Epidermal melanocyte (primary cell): ENCODE data around the gene KRTAP9-4.
"Not testable (repeated sequence)": the region's sequence is repeated elsewhere in the genome, so short reads cannot be mapped to it uniquely, and the experiment has no call there.

ENCODE experiments used
- DNase-seq: peaks from one replicate; pipeline ENCODE4 v3.0.0; 2011; ENCODE audit warnings: low spot score; ENCODE audit not compliant: insufficient read length

Gene KRTAP9-4

DNA sequence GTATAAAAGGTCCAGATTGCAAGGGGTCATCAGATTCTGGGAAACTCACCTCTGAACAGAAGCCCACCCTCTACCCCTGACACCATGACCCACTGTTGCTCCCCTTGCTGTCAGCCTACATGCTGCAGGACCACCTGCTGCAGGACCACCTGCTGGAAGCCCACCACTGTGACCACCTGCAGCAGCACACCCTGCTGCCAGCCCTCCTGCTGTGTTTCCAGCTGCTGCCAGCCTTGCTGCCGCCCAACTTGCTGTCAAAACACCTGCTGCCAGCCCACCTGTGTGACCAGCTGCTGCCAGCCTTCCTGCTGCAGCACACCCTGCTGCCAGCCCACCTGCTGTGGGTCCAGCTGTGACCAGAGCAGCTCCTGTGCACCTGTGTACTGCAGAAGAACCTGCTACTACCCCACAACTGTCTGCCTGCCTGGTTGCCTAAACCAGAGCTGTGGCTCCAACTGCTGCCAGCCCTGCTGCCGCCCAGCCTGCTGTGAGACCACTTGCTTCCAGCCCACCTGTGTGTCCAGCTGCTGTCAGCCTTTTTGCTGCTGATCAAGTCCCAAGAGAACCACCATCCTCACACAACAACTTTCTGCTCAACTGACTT is at the start of gene KRTAP9-4:
Gene KRTAP9-4 (plus strand): TSS at position 51 of the 604 bp plus-strand sequence. CDS start 34 bp downstream, at position 85.
- DNase-seq = not testable (repeated sequence)

GRCh38 chr17:41211845-41212466 is 37.5 kb upstream of the KRTAP9-4 start:
- DNase-seq = no peak

DNA sequence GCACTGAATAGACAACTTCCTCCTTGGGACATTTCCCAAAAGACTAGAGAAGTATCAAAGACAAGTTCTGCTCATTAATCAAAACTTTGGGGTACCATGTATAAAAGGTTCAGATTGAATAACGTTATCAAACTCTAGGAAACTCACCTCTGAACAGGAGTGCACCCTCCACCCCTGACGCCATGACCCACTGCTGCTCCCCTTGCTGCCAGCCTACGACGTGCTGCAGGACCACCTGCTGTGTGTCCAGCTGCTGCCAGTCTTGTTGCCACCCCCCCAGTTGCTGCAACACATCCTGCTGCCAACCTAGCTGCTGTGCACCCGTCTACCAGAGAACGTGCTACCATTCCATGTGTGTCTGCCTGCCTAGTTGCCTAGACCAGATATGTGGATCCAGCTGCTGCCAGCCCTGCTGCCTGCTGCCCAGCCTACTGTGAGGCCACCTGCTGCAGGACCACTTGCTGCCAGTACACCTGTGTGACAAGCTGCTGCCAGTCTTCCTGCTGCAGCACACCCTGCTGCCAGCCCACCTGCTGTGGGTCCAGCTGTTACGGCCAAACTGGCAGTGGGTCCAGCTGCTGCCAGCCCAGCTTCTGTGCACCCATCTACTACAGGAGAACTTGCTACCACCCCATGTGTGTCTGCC is 36.8 kb upstream of the KRTAP9-4 start:
- no peak for DNase-seq

DNA sequence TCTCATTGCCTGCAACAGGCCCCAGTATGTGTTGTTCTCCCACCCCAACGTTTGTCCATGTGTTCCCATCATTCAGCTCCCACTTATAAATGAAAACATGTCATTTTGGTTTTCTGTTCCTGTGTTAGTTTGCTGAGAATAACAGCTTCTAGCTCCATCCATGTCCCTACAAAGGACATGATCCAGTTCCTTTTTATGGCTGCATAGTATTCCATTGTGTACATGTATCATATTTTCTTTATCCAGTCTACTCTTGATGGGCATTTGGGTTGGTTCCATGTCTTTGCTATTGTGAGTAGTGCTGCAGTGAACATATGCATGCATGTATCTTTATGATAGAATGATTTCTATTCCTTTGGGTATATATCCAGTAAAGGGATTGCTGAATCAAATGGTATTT is 33.8 kb upstream of the KRTAP9-4 start:
- no peak for DNase-seq

DNA sequence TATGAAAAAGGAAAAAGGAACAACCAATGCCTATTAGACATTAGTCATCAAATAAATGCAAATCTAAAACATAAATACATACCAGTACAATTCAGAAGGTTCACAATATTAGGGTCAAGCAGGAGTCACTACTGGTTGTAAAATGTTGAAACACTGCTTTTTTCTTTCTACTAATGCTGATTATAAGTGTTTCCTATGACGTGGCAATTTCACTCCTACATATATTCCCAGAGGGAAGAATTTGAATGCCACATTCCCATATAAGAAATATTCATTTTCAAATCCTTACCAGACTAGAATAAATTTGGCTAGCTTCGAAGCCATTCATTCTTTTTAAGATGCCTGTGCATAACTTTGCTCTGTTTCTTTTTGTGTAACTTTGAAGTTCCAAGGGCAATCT is 25.7 kb upstream of the KRTAP9-4 start:
- DNase-seq = no peak

DNA sequence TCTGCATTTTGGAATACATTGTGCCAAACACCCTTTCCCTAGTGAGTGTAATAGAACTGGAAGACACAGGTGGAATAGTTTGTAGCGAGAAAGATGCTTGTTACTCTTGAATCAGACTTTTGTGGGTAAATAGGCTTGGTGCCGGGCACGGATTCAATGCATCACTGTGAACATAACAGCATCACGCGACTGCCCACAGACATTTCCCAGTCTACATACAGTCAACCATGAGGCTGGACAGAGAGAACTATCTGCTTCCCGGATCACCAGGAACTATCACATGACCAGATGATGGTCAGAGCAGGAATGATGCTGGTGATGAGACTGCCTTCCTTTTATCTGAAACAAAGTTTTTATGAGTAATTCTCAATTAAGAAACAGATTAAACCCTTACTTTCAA is 23.4 kb upstream of the KRTAP9-4 start:
- DNase-seq = no peak

GRCh38 chr17:41226598-41227095 is 22.8 kb upstream of the KRTAP9-4 start, which contains the start of gene KRTAP9-2:
Gene KRTAP9-2 (plus strand): TSS chr17:41226648. CDS start chr17:41226655, 7 bp downstream.
- not testable (repeated sequence) for DNase-seq

- no peak for DNase-seq
These were observed 19.4 kb upstream of the KRTAP9-4 start for GRCh38 chr17:41230094-41230493.

DNA sequence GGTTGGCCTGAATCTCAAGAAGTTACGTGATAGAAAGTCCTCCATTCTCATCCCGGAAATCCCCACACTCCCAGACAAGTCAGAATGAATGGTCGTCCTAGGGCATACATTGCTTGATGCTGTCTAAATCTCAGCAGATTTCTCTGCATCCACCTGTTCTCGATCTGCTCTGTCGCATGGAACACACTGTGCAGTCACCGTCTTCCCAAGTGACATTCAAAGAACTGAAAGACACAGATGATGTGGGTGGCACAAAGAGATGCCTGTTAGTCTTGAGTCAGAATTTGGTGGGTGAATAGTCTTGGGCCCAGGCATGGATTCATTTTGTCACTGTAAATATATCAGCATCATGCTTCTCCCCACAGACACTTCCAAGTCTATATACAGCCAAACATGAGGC is 17.8 kb upstream of the KRTAP9-4 start:
- no peak for DNase-seq

DNA sequence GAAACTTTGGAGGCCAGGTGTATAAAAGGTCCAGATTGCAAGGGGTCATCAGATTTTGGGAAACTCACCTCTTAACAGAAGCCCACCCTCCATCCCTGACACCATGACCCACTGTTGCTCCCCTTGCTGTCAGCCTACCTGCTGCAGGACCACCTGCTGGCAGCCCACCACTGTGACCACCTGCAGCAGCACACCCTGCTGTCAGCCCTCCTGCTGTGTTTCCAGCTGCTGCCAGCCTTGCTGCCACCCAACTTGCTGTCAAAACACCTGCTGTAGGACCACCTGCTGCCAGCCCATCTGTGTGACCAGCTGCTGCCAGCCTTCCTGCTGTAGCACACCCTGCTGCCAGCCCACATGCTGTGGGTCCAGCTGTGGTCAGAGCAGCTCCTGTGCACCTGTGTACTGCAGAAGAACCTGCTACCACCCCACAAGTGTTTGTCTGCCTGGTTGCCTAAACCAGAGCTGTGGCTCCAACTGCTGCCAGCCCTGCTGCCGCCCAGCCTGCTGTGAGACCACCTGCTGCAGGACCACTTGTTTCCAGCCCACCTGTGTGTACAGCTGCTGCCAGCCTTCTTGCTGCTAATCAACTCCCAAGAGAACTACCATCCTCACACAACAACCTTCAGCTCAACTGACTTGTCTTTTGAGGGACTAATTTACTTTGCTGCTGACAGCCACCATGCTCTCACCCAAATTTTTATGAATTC is 16.9 kb upstream of the KRTAP9-4 start, which contains the start of gene KRTAP9-3:
Gene KRTAP9-3 (plus strand): TSS at position 51 of the 707 bp plus-strand sequence. CDS start 53 bp downstream, at position 104.
- not testable (repeated sequence) for DNase-seq

DNA sequence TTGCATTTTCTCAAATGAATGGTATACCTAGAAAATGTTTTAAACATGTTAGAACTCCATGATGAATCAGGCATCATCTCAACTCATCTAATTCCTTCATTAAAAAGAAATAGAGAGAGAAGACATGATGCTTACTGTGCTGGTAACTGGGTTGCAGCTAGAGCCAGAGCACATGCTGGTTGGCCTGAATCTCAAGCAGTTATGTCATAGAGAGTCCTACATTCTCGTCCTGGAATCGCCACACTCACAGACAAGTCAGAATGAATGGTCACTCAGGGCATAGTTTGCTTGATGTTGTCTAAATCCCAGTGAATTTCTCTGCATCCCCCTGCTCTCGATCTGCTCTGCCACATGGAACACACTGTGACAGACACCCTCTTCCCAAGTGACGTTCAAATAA is 12.4 kb upstream of the KRTAP9-4 start:
- not testable (repeated sequence) for DNase-seq

DNA sequence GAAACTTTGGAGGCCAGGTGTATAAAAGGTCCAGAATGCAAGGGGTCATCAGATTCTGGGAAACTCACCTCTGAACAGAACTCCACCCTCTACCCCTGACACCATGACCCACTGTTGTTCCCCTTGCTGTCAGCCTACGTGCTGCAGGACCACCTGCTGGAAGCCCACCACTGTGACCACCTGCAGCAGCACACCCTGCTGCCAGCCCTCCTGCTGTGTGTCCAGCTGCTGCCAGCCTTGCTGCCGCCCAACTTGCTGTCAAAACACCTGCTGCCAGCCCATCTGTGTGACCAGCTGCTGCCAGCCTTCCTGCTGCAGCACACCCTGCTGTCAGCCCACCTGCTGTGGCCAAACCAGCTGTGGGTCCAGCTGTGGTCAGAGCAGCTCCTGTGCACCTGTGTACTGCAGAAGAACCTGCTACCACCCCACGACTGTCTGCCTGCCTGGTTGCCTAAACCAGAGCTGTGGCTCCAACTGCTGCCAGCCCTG is 11.5 kb upstream of the KRTAP9-4 start, which contains the start of gene KRTAP9-8:
Gene KRTAP9-8 (plus strand): TSS at position 51 of the 489 bp plus-strand sequence. CDS start 53 bp downstream, at position 104.
- DNase-seq = not testable (repeated sequence)

GRCh38 chr17:41246995-41247787 is 2.3 kb upstream of the KRTAP9-4 start:
- not testable (repeated sequence) for DNase-seq

GRCh38 chr17:41251261-41251660 is 1.8 kb downstream of the KRTAP9-4 start:
- DNase-seq = no peak

GRCh38 chr17:41254861-41255260 is 5.4 kb downstream of the KRTAP9-4 start:
- no peak for DNase-seq

DNA sequence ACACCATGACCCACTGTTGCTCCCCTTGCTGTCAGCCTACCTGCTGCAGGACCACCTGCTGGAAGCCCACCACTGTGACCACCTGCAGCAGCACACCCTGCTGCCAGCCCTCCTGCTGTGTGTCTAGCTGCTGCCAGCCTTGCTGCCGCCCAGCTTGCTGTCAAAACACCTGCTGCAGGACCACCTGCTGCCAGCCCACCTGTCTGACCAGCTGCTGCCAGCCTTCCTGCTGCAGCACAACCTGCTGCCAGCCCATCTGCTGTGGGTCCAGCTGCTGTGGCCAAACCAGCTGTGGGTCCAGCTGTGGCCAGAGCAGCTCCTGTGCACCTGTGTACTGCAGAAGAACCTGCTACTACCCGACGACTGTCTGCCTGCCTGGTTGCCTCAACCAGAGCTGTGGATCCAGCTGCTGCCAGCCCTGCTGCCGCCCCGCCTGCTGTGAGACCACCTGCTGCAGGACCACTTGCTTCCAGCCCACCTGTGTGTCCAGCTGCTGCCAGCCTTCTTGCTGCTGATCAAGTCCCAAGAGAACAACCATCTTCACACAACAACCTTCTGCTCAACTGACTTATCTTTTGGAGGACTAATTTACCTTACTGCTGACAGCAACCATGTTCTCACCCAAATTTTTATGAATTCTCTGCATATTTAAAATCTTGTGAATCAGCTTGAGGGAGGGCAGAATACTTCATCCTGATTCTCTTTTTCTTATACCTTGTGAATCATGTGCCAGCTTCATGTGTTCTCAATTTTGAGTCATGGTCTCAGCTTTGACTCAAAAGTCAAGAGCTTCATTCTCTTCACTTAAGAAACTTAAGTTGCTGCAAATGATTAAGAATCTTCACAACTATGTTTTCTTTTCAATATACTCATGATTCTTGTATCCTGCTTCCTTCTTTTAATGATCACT is 6.1 kb downstream of the KRTAP9-4 start, which contains the start of gene KRTAP9-9:
Gene KRTAP9-9 (plus strand): TSS at position 4 of the 910 bp plus-strand sequence.
- DNase-seq = not testable (repeated sequence)

DNA sequence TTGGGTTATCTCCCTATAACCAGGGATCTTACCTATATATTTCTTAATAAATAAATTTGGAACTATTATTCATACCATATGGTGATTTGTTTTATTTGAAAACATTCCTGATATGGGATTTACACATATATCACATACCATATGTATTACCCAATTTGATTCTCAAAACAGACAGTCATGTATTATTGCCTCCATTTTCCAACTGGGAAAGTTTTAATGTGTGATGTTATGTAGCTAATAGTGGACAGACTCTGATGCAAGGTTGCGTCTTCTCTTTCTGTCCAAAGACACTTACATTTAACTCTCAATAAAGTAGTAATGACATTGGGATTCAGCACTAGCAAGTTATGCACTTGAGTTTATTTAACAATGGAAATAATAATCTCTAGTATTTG is 6.8 kb downstream of the KRTAP9-4 start:
- DNase-seq = no peak

DNA sequence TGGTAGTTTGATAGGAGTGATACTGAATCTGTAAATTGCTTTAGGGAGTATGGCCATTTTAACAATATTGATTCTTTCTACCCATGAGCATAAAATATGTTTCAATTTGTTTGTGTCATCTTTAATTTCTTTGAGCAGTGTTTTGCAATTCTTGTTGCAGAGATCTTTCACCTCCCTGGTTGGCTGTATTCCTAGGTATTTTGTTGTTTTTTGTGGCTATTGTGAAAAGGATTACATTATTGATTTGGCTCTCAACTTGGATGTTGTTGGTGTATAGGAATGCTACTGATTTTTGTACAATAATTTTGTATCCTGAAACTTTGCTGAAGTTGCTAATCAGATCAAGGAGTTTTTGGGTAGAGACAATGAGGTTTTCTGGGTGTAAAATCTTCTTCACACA is 8.9 kb downstream of the KRTAP9-4 start:
- DNase-seq = no peak

GRCh38 chr17:41263212-41263611 is 13.7 kb downstream of the KRTAP9-4 start:
- DNase-seq = no peak
